Gastroesophageal sphincter (tissue), 4 donors: Measurements from ENCODE around the gene CLCNKB. TPM values are rescaled to one million over a fixed set of nuclear protein-coding genes. Genes with fewer than 3 reads are reported as not detected.

Source experiments
- ATAC-seq: fragments of 150-250 bp; one replicate; pipeline ENCODE4 v1.9.1; 2016; ENCODE audit warnings: mild to moderate bottlenecking, moderate library complexity
- H3K27ac ChIP-seq, 4 donors: fragments of 200-600 bp; sonication (generic) in 3 of 4; 1 replicate in 3 of 4; 2 replicates in 1 of 4; pipeline ENCODE4 v1.5.1; 2016 to 2019
- H3K27me3 ChIP-seq: fragments of 200-600 bp; sonication (generic); one replicate; pipeline ENCODE4 v1.5.1; 2019
- H3K36me3 ChIP-seq, 2 donors: fragments of 200-600 bp; sonication (generic); one replicate each; pipeline ENCODE4 v1.5.1; 2019; ENCODE audit warnings: control low read depth in 1 of 2
- H3K4me1 ChIP-seq, 3 donors: fragments of 200-600 bp; sonication (generic); 1 replicate in 2 of 3; 2 replicates in 1 of 3; pipeline ENCODE4 v1.5.1; 2016 to 2019; ENCODE audit warnings: control low read depth in 2 of 3
- H3K4me3 ChIP-seq, 2 donors: fragments of 200-600 bp; sonication (generic); one replicate each; pipeline ENCODE4 v1.5.1; 2019; ENCODE audit warnings: mild to moderate bottlenecking in 1 of 2, moderate library complexity in 1 of 2
- H3K9me3 ChIP-seq, 3 donors: fragments of 200-600 bp; sonication (generic); one replicate each; pipeline ENCODE4 v1.5.1; 2017 to 2019; ENCODE audit warnings: control low read depth in 2 of 3
- CTCF ChIP-seq, 4 experiments: fragments of 200-600 bp in 2 of 4; fragments of 450-650 bp in 2 of 4; sonication (generic) in 1 of 4; IDR thresholded peaks; one replicate each; pipeline ENCODE4 v1.5.1; 2017 to 2019; ENCODE audit warnings: antibody characterized with exemption in 4 of 4, mild to moderate bottlenecking in 2 of 4, moderate library complexity in 2 of 4
- EP300 ChIP-seq: sonication (generic); formaldehyde crosslinking; IDR thresholded peaks from one replicate; pipeline ENCODE4 v1.6.1; 2017; ENCODE audit warnings: antibody characterized with exemption, mild to moderate bottlenecking
- POLR2A ChIP-seq, 2 donors: fragments of 450-650 bp; IDR thresholded peaks; one replicate each; pipeline ENCODE4 v1.6.1; 2017; ENCODE audit warnings: antibody characterized with exemption in 2 of 2, mild to moderate bottlenecking in 2 of 2, moderate library complexity in 1 of 2
- POLR2AphosphoS5 ChIP-seq: sonication (generic); formaldehyde crosslinking; IDR thresholded peaks from one replicate; pipeline ENCODE4 v1.6.1; 2017; ENCODE audit warnings: antibody characterized with exemption
- WGBS, 2 donors: methylation state at CpG; one replicate each; pipeline ENCODE4 v1.1.5; 2018; ENCODE audit warnings: low coverage in 1 of 2; 5-methylcytosine and 5-hydroxymethylcytosine counted together
- total RNA-seq, 4 donors: library from RNA; depleted of rRNA; stranded (reverse); fragments of >200 nt; gene quantifications; one replicate each; pipeline ENCODE4 v1.1.0, GENCODE V29; 2016

Gene CLCNKB
- total RNA-seq, 4 donors from 2014 or later: 0.20 to 1.9 (median 0.82) TPM

- no peak for ATAC-seq
- Histone ChIP-seq H3K9me3 (no peaks in the 10 kb centered on the region), H3K27ac (no peak overlapping the region), H3K4me1 (no peaks in the 10 kb centered on the region), H3K4me3 (no peak overlapping the region), H3K36me3 (no peaks in the 10 kb centered on the region), H3K27me3 (no peaks in the 10 kb centered on the region)
- 33 to 62% methylated on average over 5 to 6 of the region's 9 CpGs for WGBS, 2 donors
- TF ChIP-seq EP300 (no peak), POLR2AphosphoS5 (no peak), CTCF (IDR thresholded peaks at IDR 0.05) (no peak), POLR2A (IDR thresholded peaks at IDR 0.05) (no peak)
Observed at GRCh38 chr1:16093611-16094010, 50.0 kb downstream of the CLCNKB start.

- Histone ChIP-seq H3K27ac (no peak overlapping the region), H3K36me3 (no peaks in the 10 kb centered on the region), H3K9me3 (no peaks in the 10 kb centered on the region), H3K4me3 (no peak overlapping the region), H3K4me1 (no peaks in the 10 kb centered on the region), H3K27me3 (no peaks in the 10 kb centered on the region)
- WGBS, 2 donors: 94 to 98% methylated on average over 10 to 15 of the region's 21 CpGs
- ATAC-seq: no peak
- TF ChIP-seq POLR2AphosphoS5: no peak
- no peak for TF ChIP-seq POLR2A (IDR thresholded peaks at IDR 0.05)
- no peak for TF ChIP-seq CTCF (IDR thresholded peaks at IDR 0.05)
Observed at GRCh38 chr1:16094453-16095158, 51.0 kb downstream of the CLCNKB start.

- no peak overlapping the region for H3K4me3 ChIP-seq
- H3K27ac ChIP-seq: no peak overlapping the region
- no peaks in the 10 kb centered on the region for H3K9me3 ChIP-seq
- ATAC-seq: no peak
- no peaks in the 10 kb centered on the region for H3K4me1 ChIP-seq
- TF ChIP-seq EP300: no peak
- no peak for TF ChIP-seq POLR2AphosphoS5
- TF ChIP-seq CTCF (IDR thresholded peaks at IDR 0.05): no peak
- no peak for TF ChIP-seq POLR2A (IDR thresholded peaks at IDR 0.05)
- H3K27me3 ChIP-seq: no peaks in the 10 kb centered on the region
- no peaks in the 10 kb centered on the region for H3K36me3 ChIP-seq
- WGBS, 2 donors: 83 to 100% methylated on average over 1 to 2 of the region's 9 CpGs
Observed at GRCh38 chr1:16095447-16095846, 51.9 kb downstream of the CLCNKB start.

- Histone ChIP-seq H3K4me3 (no peak overlapping the region), H3K36me3 (no peaks in the 10 kb centered on the region), H3K27me3 (no peaks in the 10 kb centered on the region), H3K9me3 (no peaks in the 10 kb centered on the region), H3K4me1 (no peaks in the 10 kb centered on the region), H3K27ac (no peak overlapping the region)
- WGBS, 2 donors: 94% methylated on average over 1 of the region's 1 CpG; no CpG with 5 or more reads in 1 of the 2 donors
- no peak for TF ChIP-seq POLR2A (IDR thresholded peaks at IDR 0.05)
- TF ChIP-seq EP300: no peak
- no peak for TF ChIP-seq CTCF (IDR thresholded peaks at IDR 0.05)
- no peak for TF ChIP-seq POLR2AphosphoS5
- ATAC-seq: no peak
Observed at GRCh38 chr1:16099412-16099811, 55.8 kb downstream of the CLCNKB start.

DNA sequence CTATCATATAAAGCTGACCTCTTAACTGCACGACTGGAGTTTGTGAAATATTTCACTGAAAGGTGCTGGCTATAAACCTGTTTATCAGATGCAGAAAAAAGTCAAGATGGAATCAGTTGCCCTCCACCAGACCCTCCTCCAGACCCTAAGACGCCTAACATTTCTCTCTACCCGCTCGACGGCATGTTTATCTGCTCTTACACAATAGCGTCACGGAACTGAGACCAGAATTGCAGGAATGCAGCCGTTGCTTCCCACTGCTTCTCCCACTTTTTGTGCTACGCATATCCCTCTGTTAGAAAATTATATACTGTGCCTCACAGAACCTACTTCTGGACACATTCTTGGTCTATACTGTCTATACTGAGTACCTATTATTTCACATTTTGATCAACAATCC lies 58.0 kb downstream of the CLCNKB start:
- H3K27ac ChIP-seq: no peak overlapping the region
- 42 to 83% methylated on average over 9 of the region's 9 CpGs for WGBS, 2 donors
- no peak overlapping the region for H3K4me3 ChIP-seq
- H3K27me3 ChIP-seq: no peaks in the 10 kb centered on the region
- H3K4me1 ChIP-seq: no peaks in the 10 kb centered on the region
- ATAC-seq: no peak
- no peak for TF ChIP-seq CTCF (IDR thresholded peaks at IDR 0.05)
- TF ChIP-seq EP300: no peak
- TF ChIP-seq POLR2AphosphoS5: no peak
- TF ChIP-seq POLR2A (IDR thresholded peaks at IDR 0.05): no peak
- no peaks in the 10 kb centered on the region for H3K36me3 ChIP-seq
- H3K9me3 ChIP-seq: no peaks in the 10 kb centered on the region
